ENCODE results near the gene TTLL11. TPM values are rescaled to one million over a fixed set of nuclear protein-coding genes. Genes with fewer than 3 reads are reported as not detected.

TTLL11 gene
- total RNA-seq, 1 experiment from 2014 or later: 1.5 TPM

DNA sequence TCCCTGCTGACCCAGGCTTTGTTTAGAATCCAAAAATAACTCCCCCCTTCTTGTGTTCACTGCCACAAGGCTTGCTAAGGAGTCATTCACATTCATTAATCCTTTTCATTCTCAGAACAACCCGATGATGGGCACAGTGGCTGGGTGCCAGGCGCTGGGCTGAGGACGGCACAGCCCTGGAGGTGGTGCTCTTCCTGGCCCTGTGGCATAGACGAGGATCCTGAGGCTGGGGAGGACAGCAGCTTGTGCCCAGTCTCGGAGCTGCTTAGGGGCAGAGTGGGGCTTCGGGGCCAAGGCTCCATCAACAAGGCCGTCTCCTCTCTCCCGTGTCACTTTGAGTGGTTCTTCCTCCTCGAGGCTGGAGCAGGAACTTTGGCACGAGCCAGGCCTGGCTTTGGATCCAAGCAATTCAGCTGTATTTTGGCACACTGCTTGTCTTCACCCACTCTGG is 166.7 kb downstream of the TTLL11 start:
- H3K23me2 ChIP-seq (ENCODE audit: insufficient read length, low read depth, low read length, poor library complexity, severe bottlenecking): no peaks in the 10 kb centered on the region
- no peaks in the 10 kb centered on the region for H3K4me1 ChIP-seq (ENCODE audit: insufficient read depth, low read length)
- H3K9me3 Mint-ChIP-seq: no peaks in the 10 kb centered on the region
- H2AFZ ChIP-seq (ENCODE audit: low read length): no peak overlapping the region
- TF ChIP-seq, protein P1, sequence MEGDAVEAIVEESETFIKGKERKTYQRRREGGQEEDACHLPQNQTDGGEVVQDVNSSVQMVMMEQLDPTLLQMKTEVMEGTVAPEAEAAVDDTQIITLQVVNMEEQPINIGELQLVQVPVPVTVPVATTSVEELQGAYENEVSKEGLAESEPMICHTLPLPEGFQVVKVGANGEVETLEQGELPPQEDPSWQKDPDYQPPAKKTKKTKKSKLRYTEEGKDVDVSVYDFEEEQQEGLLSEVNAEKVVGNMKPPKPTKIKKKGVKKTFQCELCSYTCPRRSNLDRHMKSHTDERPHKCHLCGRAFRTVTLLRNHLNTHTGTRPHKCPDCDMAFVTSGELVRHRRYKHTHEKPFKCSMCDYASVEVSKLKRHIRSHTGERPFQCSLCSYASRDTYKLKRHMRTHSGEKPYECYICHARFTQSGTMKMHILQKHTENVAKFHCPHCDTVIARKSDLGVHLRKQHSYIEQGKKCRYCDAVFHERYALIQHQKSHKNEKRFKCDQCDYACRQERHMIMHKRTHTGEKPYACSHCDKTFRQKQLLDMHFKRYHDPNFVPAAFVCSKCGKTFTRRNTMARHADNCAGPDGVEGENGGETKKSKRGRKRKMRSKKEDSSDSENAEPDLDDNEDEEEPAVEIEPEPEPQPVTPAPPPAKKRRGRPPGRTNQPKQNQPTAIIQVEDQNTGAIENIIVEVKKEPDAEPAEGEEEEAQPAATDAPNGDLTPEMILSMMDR (conservative IDR thresholded peaks at IDR 0.05): no peak
- H3K4me1 Mint-ChIP-seq: peaks cover 5 to 12% of the 10 kb centered on the region in 2 experiments; a peak in 1 of 4 replicates
- no peak overlapping the region for H3K56ac ChIP-seq (ENCODE audit: insufficient read length, low read depth, low read length)
- H2BK120ac ChIP-seq (ENCODE audit: low read depth, low read length, poor library complexity, severe bottlenecking): no peak overlapping the region
- H3K14ac ChIP-seq (ENCODE audit: insufficient read depth, low read length): no peak overlapping the region
- H2BK15ac ChIP-seq (ENCODE audit: low read depth, low read length): no peak overlapping the region
- H2AK5ac ChIP-seq (ENCODE audit: insufficient read length, low read length): no peak overlapping the region
- no peak overlapping the region for H3K27ac ChIP-seq (ENCODE audit: insufficient read length, low read depth, low read length)
- no peaks in the 10 kb centered on the region for H3K79me2 ChIP-seq (ENCODE audit: insufficient read depth, low read length)
- H2BK20ac ChIP-seq (ENCODE audit: low read depth, low read length, poor library complexity, severe bottlenecking): no peak overlapping the region
- no peak overlapping the region for H3K27ac Mint-ChIP-seq
- H3K9ac ChIP-seq (ENCODE audit: extremely low read depth, insufficient read length, low read length): no peak overlapping the region
- H3K27me3 Mint-ChIP-seq (ENCODE audit: low read depth): peaks cover 3% of the 10 kb centered on the region
- H4K20me1 ChIP-seq (ENCODE audit: control insufficient read depth, insufficient read depth, insufficient read length): no peaks in the 10 kb centered on the region
- H3K27me3 ChIP-seq (ENCODE audit: insufficient read depth, low read length): no peaks in the 10 kb centered on the region
- H3K4me3 Mint-ChIP-seq: no peak overlapping the region
- H2BK12ac ChIP-seq (ENCODE audit: insufficient read length, low read depth, low read length): no peak overlapping the region
- no peak overlapping the region for H4K91ac ChIP-seq (ENCODE audit: insufficient read length, low read depth, low read length)
- no peak overlapping the region for H3K4ac ChIP-seq (ENCODE audit: low read depth, low read length)
- no peak overlapping the region for H2BK5ac ChIP-seq (ENCODE audit: insufficient read length, low read length)
- no peak overlapping the region for H3K18ac ChIP-seq (ENCODE audit: insufficient read length, low read depth, low read length)
- H3K4me2 ChIP-seq (ENCODE audit: insufficient read depth, insufficient read length, low read length): no peak overlapping the region
- no peaks in the 10 kb centered on the region for H3K79me1 ChIP-seq (ENCODE audit: insufficient read depth, low read depth, low read length, poor library complexity, severe bottlenecking)
- no peak for DNase-seq
- no peaks in the 10 kb centered on the region for H3K9me3 ChIP-seq (ENCODE audit: control insufficient read depth, low read depth, low read length)
- WGBS (ENCODE audit: extremely low coverage, insufficient read length, low lambda C conversion rate): no CpG with 5 or more reads among the region's 10 CpGs
- H3T11ph ChIP-seq (ENCODE audit: low read length): no peak overlapping the region
- H4K5ac ChIP-seq (ENCODE audit: insufficient read length, low read depth, low read length): no peak overlapping the region
- H3K23ac ChIP-seq (ENCODE audit: insufficient read length, low read depth, low read length): no peak overlapping the region
- H3K36me3 Mint-ChIP-seq (ENCODE audit: insufficient read depth in 1 of 3, low read depth in 3 of 3): no peaks in the 10 kb centered on the region
- H4K8ac ChIP-seq (replicated peaks; ENCODE audit: insufficient read length, low read depth, low read length): no peak overlapping the region

All from H9 (cell line).